Measurements from ENCODE around the gene ATL3. TPM values are rescaled to one million over a fixed set of nuclear protein-coding genes. Genes with fewer than 3 reads are reported as not detected.

The ATL3 gene
- total RNA-seq, 1 experiment from 2014 or later: 24.0 TPM

DNA sequence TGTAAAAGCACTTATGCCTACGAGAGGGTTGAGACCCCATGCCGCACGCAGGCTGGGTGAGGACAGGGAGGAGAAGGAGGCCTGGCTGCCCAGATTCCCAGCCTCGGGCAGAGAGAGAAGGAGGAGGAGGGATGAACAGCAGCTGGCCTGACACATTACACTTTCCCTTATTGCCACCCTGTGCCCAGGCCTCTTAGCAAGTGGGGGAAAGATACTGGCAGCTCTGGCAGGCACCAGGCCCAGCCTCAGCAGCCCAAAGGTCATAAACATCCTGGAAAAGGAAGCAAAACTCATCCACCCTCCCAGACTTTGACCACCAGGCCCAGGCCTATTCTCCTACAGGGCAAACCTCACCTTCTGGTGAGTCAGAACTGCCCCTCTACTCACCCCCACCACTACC lies 61.6 kb downstream of the ATL3 start:
- H3K18ac ChIP-seq (ENCODE audit: insufficient read length, low read depth, low read length): no peak overlapping the region
- DNase-seq: no peak
- H4K8ac ChIP-seq (replicated peaks; ENCODE audit: insufficient read length, low read depth, low read length): no peak overlapping the region
- no peak overlapping the region for H2AFZ ChIP-seq (ENCODE audit: low read length)
- TF ChIP-seq, protein P1, sequence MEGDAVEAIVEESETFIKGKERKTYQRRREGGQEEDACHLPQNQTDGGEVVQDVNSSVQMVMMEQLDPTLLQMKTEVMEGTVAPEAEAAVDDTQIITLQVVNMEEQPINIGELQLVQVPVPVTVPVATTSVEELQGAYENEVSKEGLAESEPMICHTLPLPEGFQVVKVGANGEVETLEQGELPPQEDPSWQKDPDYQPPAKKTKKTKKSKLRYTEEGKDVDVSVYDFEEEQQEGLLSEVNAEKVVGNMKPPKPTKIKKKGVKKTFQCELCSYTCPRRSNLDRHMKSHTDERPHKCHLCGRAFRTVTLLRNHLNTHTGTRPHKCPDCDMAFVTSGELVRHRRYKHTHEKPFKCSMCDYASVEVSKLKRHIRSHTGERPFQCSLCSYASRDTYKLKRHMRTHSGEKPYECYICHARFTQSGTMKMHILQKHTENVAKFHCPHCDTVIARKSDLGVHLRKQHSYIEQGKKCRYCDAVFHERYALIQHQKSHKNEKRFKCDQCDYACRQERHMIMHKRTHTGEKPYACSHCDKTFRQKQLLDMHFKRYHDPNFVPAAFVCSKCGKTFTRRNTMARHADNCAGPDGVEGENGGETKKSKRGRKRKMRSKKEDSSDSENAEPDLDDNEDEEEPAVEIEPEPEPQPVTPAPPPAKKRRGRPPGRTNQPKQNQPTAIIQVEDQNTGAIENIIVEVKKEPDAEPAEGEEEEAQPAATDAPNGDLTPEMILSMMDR (conservative IDR thresholded peaks at IDR 0.05): no peak
- no peak overlapping the region for H3K4ac ChIP-seq (ENCODE audit: low read depth, low read length)
- H3K27ac Mint-ChIP-seq: peak overlapping the region in 1 of 3 experiments; percentile 69; a peak in 1 of 7 replicates
- peaks cover 30% of the 10 kb centered on the region; the same call in 1 of the 2 replicates for H3K79me2 ChIP-seq (ENCODE audit: insufficient read depth, low read length)
- peaks cover 54 to 55% of the 10 kb centered on the region in 2 experiments for H3K4me1 Mint-ChIP-seq
- H4K91ac ChIP-seq (ENCODE audit: insufficient read length, low read depth, low read length): no peak overlapping the region
- no peak overlapping the region for H3K4me2 ChIP-seq (ENCODE audit: insufficient read depth, insufficient read length, low read length)
- no peak overlapping the region for H2BK20ac ChIP-seq (ENCODE audit: low read depth, low read length, poor library complexity, severe bottlenecking)
- H4K20me1 ChIP-seq (ENCODE audit: control insufficient read depth, insufficient read depth, insufficient read length): no peaks in the 10 kb centered on the region
- H3T11ph ChIP-seq (ENCODE audit: low read length): no peak overlapping the region
- H3K9me3 ChIP-seq (ENCODE audit: control insufficient read depth, low read depth, low read length): no peaks in the 10 kb centered on the region
- no peaks in the 10 kb centered on the region for H3K27me3 ChIP-seq (ENCODE audit: insufficient read depth, low read length)
- no peak overlapping the region for H4K5ac ChIP-seq (ENCODE audit: insufficient read length, low read depth, low read length)
- H3K4me3 Mint-ChIP-seq: no peak overlapping the region
- no peak overlapping the region for H2BK120ac ChIP-seq (ENCODE audit: low read depth, low read length, poor library complexity, severe bottlenecking)
- H3K23me2 ChIP-seq (ENCODE audit: insufficient read length, low read depth, low read length, poor library complexity, severe bottlenecking): peaks cover 17% of the 10 kb centered on the region
- no CpG with 5 or more reads among the region's 4 CpGs for WGBS (ENCODE audit: extremely low coverage, insufficient read length, low lambda C conversion rate)
- H2BK15ac ChIP-seq (ENCODE audit: low read depth, low read length): no peak overlapping the region
- H3K14ac ChIP-seq (ENCODE audit: insufficient read depth, low read length): no peak overlapping the region
- no peak overlapping the region for H3K23ac ChIP-seq (ENCODE audit: insufficient read length, low read depth, low read length)
- H2BK12ac ChIP-seq (ENCODE audit: insufficient read length, low read depth, low read length): no peak overlapping the region
- no peak overlapping the region for H3K9ac ChIP-seq (ENCODE audit: extremely low read depth, insufficient read length, low read length)
- no peak overlapping the region for H2BK5ac ChIP-seq (ENCODE audit: insufficient read length, low read length)
- H3K27me3 Mint-ChIP-seq (ENCODE audit: low read depth): no peaks in the 10 kb centered on the region
- no peaks in the 10 kb centered on the region for H3K79me1 ChIP-seq (ENCODE audit: insufficient read depth, low read depth, low read length, poor library complexity, severe bottlenecking)
- H3K9me3 Mint-ChIP-seq: no peaks in the 10 kb centered on the region
- no peak overlapping the region for H2AK5ac ChIP-seq (ENCODE audit: insufficient read length, low read length)
- peaks cover 1 to 31% (median 3%) of the 10 kb centered on the region in 3 experiments; a peak in 4 of 7 replicates for H3K36me3 Mint-ChIP-seq (ENCODE audit: insufficient read depth in 1 of 3, low read depth in 3 of 3)
- H3K56ac ChIP-seq (ENCODE audit: insufficient read length, low read depth, low read length): no peak overlapping the region
- H3K4me1 ChIP-seq (ENCODE audit: insufficient read depth, low read length): peaks cover 8% of the 10 kb centered on the region; the same call in 1 of the 2 replicates
- H3K27ac ChIP-seq (ENCODE audit: insufficient read length, low read depth, low read length): no peak overlapping the region

Measured in H9 (cell line).